Neutrophil (primary cell): ENCODE measurements around the gene LRRTM4.

Source experiments
- H3K27ac ChIP-seq: fragments of 200-600 bp; sonication (generic); 2 replicates; pipeline ENCODE4 v1.5.1; 2016; ENCODE audit warnings: mild to moderate bottlenecking, moderate library complexity
- H3K27me3 ChIP-seq: fragments of 200-600 bp; sonication (generic); 2 replicates; pipeline ENCODE4 v1.6.0; 2016; ENCODE audit warnings: mild to moderate bottlenecking
- H3K36me3 ChIP-seq: fragments of 200-600 bp; sonication (generic); 2 replicates; pipeline ENCODE4 v1.5.1; 2017
- H3K4me1 ChIP-seq, 2 experiments: fragments of 200-600 bp in 1 of 2; sonication (generic) in 1 of 2; 1 replicate in 1 of 2; 2 replicates in 1 of 2; pipeline versions ENCODE4 v1.5.1 to v1.6.1; 2013 to 2016; ENCODE audit warnings: low read depth in 1 of 2, low read length in 1 of 2, mild to moderate bottlenecking in 1 of 2, moderate library complexity in 1 of 2; ENCODE audit not compliant: control insufficient read depth in 1 of 2, insufficient read depth in 1 of 2
- H3K4me3 ChIP-seq, 2 experiments: fragments of 200-600 bp in 1 of 2; sonication (generic) in 1 of 2; 1 replicate in 1 of 2; 2 replicates in 1 of 2; pipeline ENCODE4 v1.5.1; 2013 to 2016; ENCODE audit warnings: low read depth in 1 of 2, low read length in 1 of 2, mild to moderate bottlenecking in 1 of 2, moderate library complexity in 1 of 2
- H3K9me3 ChIP-seq: fragments of 200-600 bp; sonication (generic); 2 replicates; pipeline ENCODE4 v1.5.1; 2016
- CTCF ChIP-seq: fragments of 200-600 bp; sonication (generic); IDR thresholded peaks from 2 replicates; pipeline ENCODE4 v1.5.1; 2016; ENCODE audit warnings: antibody characterized with exemption

The LRRTM4 gene

GRCh38 chr2:77370511-77370910, 151.7 kb downstream of the LRRTM4 start:
- Histone ChIP-seq H3K4me3 (no peak overlapping the region), H3K4me1 (no peaks in the 10 kb centered on the region), H3K36me3 (no peaks in the 10 kb centered on the region), H3K27me3 (no peaks in the 10 kb centered on the region), H3K27ac (no peak overlapping the region), H3K9me3 (no peaks in the 10 kb centered on the region)
- no peak for TF ChIP-seq CTCF

GRCh38 chr2:77363277-77363676, 158.9 kb downstream of the LRRTM4 start:
- no peaks in the 10 kb centered on the region for H3K27me3 ChIP-seq
- no peak for TF ChIP-seq CTCF
- H3K4me3 ChIP-seq: no peak overlapping the region
- no peaks in the 10 kb centered on the region for H3K4me1 ChIP-seq
- no peak overlapping the region for H3K27ac ChIP-seq
- H3K36me3 ChIP-seq: no peaks in the 10 kb centered on the region
- H3K9me3 ChIP-seq: no peaks in the 10 kb centered on the region

- TF ChIP-seq CTCF: no peak
- Histone ChIP-seq H3K36me3 (no peaks in the 10 kb centered on the region), H3K27ac (no peak overlapping the region), H3K4me3 (no peak overlapping the region), H3K27me3 (no peaks in the 10 kb centered on the region), H3K9me3 (no peaks in the 10 kb centered on the region), H3K4me1 (no peaks in the 10 kb centered on the region)
These were observed 173.4 kb downstream of the LRRTM4 start for GRCh38 chr2:77348821-77349220.

- no peaks in the 10 kb centered on the region for H3K27me3 ChIP-seq
- H3K9me3 ChIP-seq: no peaks in the 10 kb centered on the region
- no peak overlapping the region for H3K4me3 ChIP-seq
- no peaks in the 10 kb centered on the region for H3K36me3 ChIP-seq
- no peaks in the 10 kb centered on the region for H3K4me1 ChIP-seq
- no peak overlapping the region for H3K27ac ChIP-seq
- TF ChIP-seq CTCF: no peak
These were observed 186.2 kb downstream of the LRRTM4 start for GRCh38 chr2:77336013-77336412.

GRCh38 chr2:77328134-77328931, 193.8 kb downstream of the LRRTM4 start:
- Histone ChIP-seq H3K4me3 (no peak overlapping the region), H3K36me3 (no peaks in the 10 kb centered on the region), H3K27me3 (no peaks in the 10 kb centered on the region), H3K27ac (no peak overlapping the region), H3K9me3 (no peaks in the 10 kb centered on the region), H3K4me1 (no peaks in the 10 kb centered on the region)
- TF ChIP-seq CTCF: no peak
